HEK293 (cell line): ENCODE measurements around the gene CORO1C.
A peak's percentile ranks its signal among the peaks of the same experiment; 100 is the strongest.

Experiments
- CTCF ChIP-seq: fragments of 450-650 bp; formaldehyde crosslinking; IDR thresholded peaks from 2 replicates; pipeline ENCODE4 v1.5.1; 2016; ENCODE audit warnings: missing biosample characterization, missing genetic modification characterization
- ELK4 ChIP-seq: IDR thresholded peaks from 2 replicates; pipeline ENCODE4 v1.6.1; 2011; ENCODE audit warnings: mild to moderate bottlenecking, low read depth, low read length, borderline replicate concordance
- GLI2 ChIP-seq: fragments of 450-650 bp; formaldehyde crosslinking; IDR thresholded peaks from 2 replicates; pipeline ENCODE4; 2017; ENCODE audit warnings: missing biosample characterization, missing genetic modification characterization, low read depth, borderline replicate concordance
- INSM2 ChIP-seq: fragments of 450-650 bp; formaldehyde crosslinking; IDR thresholded peaks from 2 replicates; pipeline ENCODE4 v1.5.1; 2016; ENCODE audit warnings: missing biosample characterization, missing genetic modification characterization
- KLF1 ChIP-seq: fragments of 450-650 bp; formaldehyde crosslinking; IDR thresholded peaks from 2 replicates; pipeline ENCODE4 v1.5.1; 2016; ENCODE audit warnings: missing biosample characterization, missing genetic modification characterization
- KLF10 ChIP-seq: fragments of 450-650 bp; IDR thresholded peaks from 2 replicates; pipeline ENCODE4 v1.5.1; 2018; ENCODE audit warnings: missing biosample characterization, mild to moderate bottlenecking, missing genetic modification characterization
- KLF16 ChIP-seq: fragments of 450-650 bp; formaldehyde crosslinking; IDR thresholded peaks from 2 replicates; pipeline ENCODE4 v1.5.1; 2017; ENCODE audit warnings: missing biosample characterization, missing genetic modification characterization
- KLF17 ChIP-seq: fragments of 450-650 bp; formaldehyde crosslinking; IDR thresholded peaks from 2 replicates; pipeline ENCODE4 v1.5.1; 2016; ENCODE audit warnings: missing biosample characterization, missing genetic modification characterization
- KLF7 ChIP-seq: fragments of 450-650 bp; formaldehyde crosslinking; IDR thresholded peaks from 2 replicates; pipeline ENCODE4 v1.5.1; 2016; ENCODE audit warnings: missing biosample characterization, missing genetic modification characterization, borderline replicate concordance
- MYNN ChIP-seq: fragments of 450-650 bp; formaldehyde crosslinking; IDR thresholded peaks from 2 replicates; pipeline ENCODE4 v1.5.1; 2016; ENCODE audit warnings: missing biosample characterization, missing genetic modification characterization, borderline replicate concordance
- SCRT2 ChIP-seq: fragments of 450-650 bp; formaldehyde crosslinking; IDR thresholded peaks from 2 replicates; pipeline ENCODE4 v1.5.1; 2016; ENCODE audit warnings: missing biosample characterization, missing genetic modification characterization
- ZBTB10 ChIP-seq: fragments of 450-650 bp; formaldehyde crosslinking; IDR thresholded peaks from 2 replicates; pipeline ENCODE4 v1.5.1; 2016; ENCODE audit warnings: missing biosample characterization, missing genetic modification characterization
- ZBTB6 ChIP-seq: fragments of 450-650 bp; formaldehyde crosslinking; IDR thresholded peaks from 2 replicates; pipeline ENCODE4 v1.5.1; 2017; ENCODE audit warnings: missing biosample characterization, missing genetic modification characterization
- ZBTB7A ChIP-seq: fragments of 450-650 bp; formaldehyde crosslinking; IDR thresholded peaks from 2 replicates; pipeline ENCODE4 v1.5.1; 2016; ENCODE audit warnings: low read depth, missing biosample characterization, missing genetic modification characterization
- ZBTB8A ChIP-seq: fragments of 450-650 bp; formaldehyde crosslinking; IDR thresholded peaks from 2 replicates; pipeline ENCODE4 v1.5.1; 2016; ENCODE audit warnings: missing biosample characterization, missing genetic modification characterization
- ZFHX2 ChIP-seq: fragments of 450-650 bp; formaldehyde crosslinking; conservative IDR thresholded peaks from 2 replicates; pipeline ENCODE4 v1.5.1; 2016; ENCODE audit warnings: missing biosample characterization, missing genetic modification characterization
- ZNF16 ChIP-seq: fragments of 450-650 bp; formaldehyde crosslinking; IDR thresholded peaks from 2 replicates; pipeline ENCODE4 v1.5.1; 2016; ENCODE audit warnings: low read depth, missing biosample characterization, missing genetic modification characterization
- ZNF324 ChIP-seq: fragments of 450-650 bp; formaldehyde crosslinking; IDR thresholded peaks from 2 replicates; pipeline ENCODE4 v1.5.1; 2016; ENCODE audit warnings: missing biosample characterization, missing genetic modification characterization
- ZNF335 ChIP-seq: fragments of 450-650 bp; formaldehyde crosslinking; conservative IDR thresholded peaks from 2 replicates; pipeline ENCODE4 v1.5.1; 2016; ENCODE audit warnings: missing biosample characterization, missing genetic modification characterization
- ZNF621 ChIP-seq: fragments of 450-650 bp; formaldehyde crosslinking; IDR thresholded peaks from 2 replicates; pipeline ENCODE4 v1.5.1; 2017; ENCODE audit warnings: missing biosample characterization, missing genetic modification characterization
- ZNF660 ChIP-seq: fragments of 450-650 bp; IDR thresholded peaks from 2 replicates; pipeline ENCODE4 v1.5.1; 2018; ENCODE audit warnings: missing biosample characterization, mild to moderate bottlenecking, missing genetic modification characterization
- ZNF677 ChIP-seq: fragments of 450-650 bp; IDR thresholded peaks from 2 replicates; pipeline ENCODE4 v1.5.0; 2018; ENCODE audit warnings: missing biosample characterization, mild to moderate bottlenecking, missing genetic modification characterization, moderate library complexity
- ZNF692 ChIP-seq: fragments of 450-650 bp; formaldehyde crosslinking; IDR thresholded peaks from 2 replicates; pipeline ENCODE4 v1.5.1; 2016; ENCODE audit warnings: missing biosample characterization, missing genetic modification characterization
- ZNF747 ChIP-seq: fragments of 450-650 bp; formaldehyde crosslinking; IDR thresholded peaks from 2 replicates; pipeline ENCODE4 v1.5.1; 2016; ENCODE audit warnings: missing biosample characterization, missing genetic modification characterization
- ZSCAN30 ChIP-seq: fragments of 450-650 bp; IDR thresholded peaks from 2 replicates; pipeline ENCODE4 v1.5.1; 2018; ENCODE audit warnings: missing biosample characterization, mild to moderate bottlenecking, missing genetic modification characterization, moderate library complexity

Gene CORO1C

GRCh38 chr12:108731105-108731865, at the start of gene CORO1C (continued):
- peak; percentile 52; the same call in 1 of the 2 replicates for TF ChIP-seq ZSCAN30 (tag by site-specific recombination)
- TF ChIP-seq SCRT2 (tag by site-specific recombination) = no peak
- TF ChIP-seq ZNF677 (tag by site-specific recombination) = 0 out of 2 replicates have a peak, but pooled peaks have one; percentile 43
- peak; percentile 92 for TF ChIP-seq ELK4
- TF ChIP-seq MYNN (tag by site-specific recombination) = peak; percentile 42; the same call in 1 of the 2 replicates
- TF ChIP-seq INSM2 (tag by site-specific recombination) = no peak; the same call in 1 of the 2 replicates
- peak; percentile 40; the same call in 1 of the 2 replicates for TF ChIP-seq ZBTB10
- TF ChIP-seq KLF10 (tag by site-specific recombination) = peak; percentile 96
- no peak for TF ChIP-seq ZNF747 (tag by site-specific recombination)
- peak; percentile 13; the same call in 1 of the 2 replicates for TF ChIP-seq ZNF692 (tag by site-specific recombination)
- peak; percentile 77; the same call in 1 of the 2 replicates for TF ChIP-seq ZBTB7A (tag by site-specific recombination)
- peak; percentile 97 for TF ChIP-seq ZFHX2 (tag by site-specific recombination)
- no peak for TF ChIP-seq ZBTB6 (tag by site-specific recombination)
- TF ChIP-seq GLI2 (tag by site-specific recombination) = no peak
- peak; percentile 84; the same call in 1 of the 2 replicates for TF ChIP-seq ZNF660 (tag by site-specific recombination)
- TF ChIP-seq KLF7 = peak; percentile 67; the same call in 1 of the 2 replicates
- peak; percentile 85 for TF ChIP-seq ZNF324 (tag by site-specific recombination)
- peak; percentile 92 for TF ChIP-seq KLF16
- peak; percentile 93 for TF ChIP-seq CTCF (tag by site-specific recombination)
- TF ChIP-seq KLF17 = peak; percentile 67
- TF ChIP-seq ZNF335 (tag by site-specific recombination) = peak; percentile 46
- TF ChIP-seq ZNF621 (tag by site-specific recombination) = no peak
- no peak for TF ChIP-seq ZNF16 (tag by site-specific recombination)
- peak; percentile 40; the same call in 1 of the 2 replicates for TF ChIP-seq KLF1 (tag by site-specific recombination)
- peak; percentile 86 for TF ChIP-seq ZBTB8A
